Kidney (tissue), 14 donors: ENCODE measurements around the gene EFHD2. TPM values are rescaled to one million over a fixed set of nuclear protein-coding genes. Genes with fewer than 3 reads are reported as not detected.

ENCODE experiments used
- DNase-seq, 5 donors: peaks; one replicate each; pipeline ENCODE4 v3.0.0-alpha.2; 2013 to 2020
- FAIRE-seq: peaks from 2 replicates; lab custom pipeline; 2012; peaks lifted over from hg19 to GRCh38; lab: Jason Lieb, UNC
- H3K27ac ChIP-seq, 2 donors: one replicate each; pipeline ENCODE4 v1.7.0; 2013; ENCODE audit warnings: low read depth in 2 of 2, low read length in 2 of 2, inconsistent platforms in 1 of 2
- H3K27me3 ChIP-seq: one replicate; pipeline ENCODE4 v1.7.1; 2013; ENCODE audit warnings: low read length, inconsistent platforms; ENCODE audit not compliant: control insufficient read depth, insufficient read depth
- H3K36me3 ChIP-seq, 3 donors: one replicate each; pipeline versions ENCODE4 v1.7.0 to v1.7.1; 2013; ENCODE audit warnings: low read length in 3 of 3, control low read depth in 1 of 3, inconsistent platforms in 1 of 3; ENCODE audit not compliant: insufficient read depth in 3 of 3, control insufficient read depth in 2 of 3
- H3K4me1 ChIP-seq, 3 donors: one replicate each; pipeline versions ENCODE4 v1.7.0 to v1.7.1; 2013; ENCODE audit warnings: low read length in 3 of 3, inconsistent platforms in 1 of 3, low read depth in 1 of 3; ENCODE audit not compliant: control insufficient read depth in 2 of 3, insufficient read depth in 2 of 3
- H3K4me3 ChIP-seq, 3 donors: one replicate each; pipeline versions ENCODE4 v1.7.0 to v1.8.1; 2013; ENCODE audit warnings: low read length in 3 of 3, control low read depth in 1 of 3, inconsistent platforms in 1 of 3
- H3K9ac ChIP-seq, 3 donors: one replicate each; pipeline versions ENCODE4 v1.7.0 to v1.7.1; 2013; ENCODE audit warnings: low read length in 3 of 3, control low read depth in 1 of 3, inconsistent platforms in 1 of 3
- H3K9me3 ChIP-seq, 3 donors: one replicate each; pipeline versions ENCODE4 v1.7.0 to v1.7.1; 2013; ENCODE audit warnings: low read length in 3 of 3, control low read depth in 1 of 3, inconsistent platforms in 1 of 3; ENCODE audit not compliant: control insufficient read depth in 2 of 3, insufficient read depth in 1 of 3
- CTCF ChIP-seq: IDR thresholded peaks from 3 replicates; pipeline ENCODE4 v1.5.1; 2012; ENCODE audit warnings: mild to moderate bottlenecking, moderate library complexity, borderline replicate concordance; ENCODE audit not compliant: insufficient read depth; ENCODE audit errors: extremely low read depth
- intact Hi-C: fragments of 100-400 bp; cut with DNase I; formaldehyde crosslinking; loops from one replicate; pipeline ENCODE4 v1.11.1; 2022
- polyA plus RNA-seq: library from polyadenylated mRNA; stranded (reverse); fragments of 350-450 nt; fragmentation: Illumina TruSeq; extraction: RNeasy Lipid Tissue Mini Kit (QIAGEN cat#74804); gene quantifications from one replicate; pipeline ENCODE4 v1.2.3, GENCODE V29; 2014; ENCODE audit warnings: low read depth, low replicate concordance; ENCODE audit not compliant: insufficient read depth
- total RNA-seq: library from RNA; stranded (reverse); fragmentation: NEBNext Ultra II Directional; extraction: Animal tissue kit (Norgen Biotek cat#: 25700); gene quantifications from one replicate; pipeline ENCODE4 v1.2.1, GENCODE V29; 2021
- donor health status: control.
- donor health status: control.
- donor health status: control.
- donor health status: control.
- donor health status: control.
- donor health status: DM: yes; HTN: yes; CAD: no.
- donor health status: Normal renal cell carcinoma (clear cell type).

The EFHD2 gene
- total and polyA plus RNA-seq, 2 donors from 2014 or later: 20.2 to 37.5 TPM

- peak in 2 of 5 donors; percentile 73 to 83 for DNase-seq
- FAIRE-seq: no peak
- Histone ChIP-seq H3K9me3 (no peaks in the 10 kb centered on the region), H3K27ac (no peak overlapping the region), H3K36me3 (no peaks in the 10 kb centered on the region), H3K4me1 (peaks cover 0 to 8% (median 0%) of the 10 kb centered on the region in 3 donors), H3K9ac (peak overlapping the region in 2 of 3 donors; percentile 35 to 60), H3K4me3 (peak overlapping the region; percentile 42 to 73 (median 71)), H3K27me3 (no peaks in the 10 kb centered on the region)
- TF ChIP-seq CTCF: no peak
- intact Hi-C loops: no loop called here
Measured at GRCh38 chr1:15410223-15410883, 665 bp downstream of the EFHD2 start.

GRCh38 chr1:15410884-15411245, 1.2 kb downstream of the EFHD2 start:
- no peaks in the 10 kb centered on the region for H3K36me3 ChIP-seq
- peaks cover 0 to 9% (median 0%) of the 10 kb centered on the region in 3 donors for H3K4me1 ChIP-seq
- no peaks in the 10 kb centered on the region for H3K27me3 ChIP-seq
- no peaks in the 10 kb centered on the region for H3K9me3 ChIP-seq
- H3K9ac ChIP-seq: peak overlapping the region in 2 of 3 donors; percentile 35 to 60
- intact Hi-C loops: no loop called here
- FAIRE-seq (no peak), DNase-seq (peak in 1 of 5 donors; percentile 79)
- H3K4me3 ChIP-seq: peak overlapping the region; percentile 23 to 73 (median 71)
- TF ChIP-seq CTCF: no peak
- H3K27ac ChIP-seq: no peak overlapping the region

DNA sequence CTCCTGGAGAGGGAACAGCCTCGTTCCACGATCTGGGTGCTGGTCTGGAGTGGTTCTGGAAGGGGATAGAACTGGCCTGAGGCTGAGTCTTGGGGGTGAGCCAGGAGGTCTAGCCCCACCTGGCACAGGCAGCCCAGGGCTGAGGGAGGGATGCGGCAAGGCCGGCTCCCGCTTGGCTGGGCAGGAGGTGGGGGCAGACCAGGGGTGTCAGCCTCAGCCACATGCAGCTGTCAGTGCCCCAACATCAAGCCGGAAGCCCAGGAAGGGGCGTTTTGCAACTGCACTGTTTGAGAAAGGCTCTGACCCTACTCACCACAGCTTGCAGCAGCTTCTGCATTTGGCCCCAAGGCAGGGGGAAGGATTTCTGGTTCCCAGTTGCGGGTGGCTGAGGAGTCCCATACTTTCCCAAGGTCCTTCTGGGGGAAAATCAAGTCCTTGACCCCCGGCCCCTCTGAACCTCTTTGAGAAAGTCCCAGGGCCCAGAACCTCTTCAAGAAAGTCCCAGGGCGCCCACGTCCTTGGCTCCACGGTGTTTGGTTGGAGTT, 2.0 kb downstream of the EFHD2 start:
- no peak for FAIRE-seq
- Histone ChIP-seq H3K9ac (peak overlapping the region in 1 of 3 donors; percentile 60), H3K27ac (no peak overlapping the region), H3K36me3 (no peaks in the 10 kb centered on the region), H3K4me1 (peaks cover 0 to 12% (median 0%) of the 10 kb centered on the region in 3 donors), H3K4me3 (peak overlapping the region in 1 of 3 donors; percentile 71), H3K27me3 (no peaks in the 10 kb centered on the region), H3K9me3 (no peaks in the 10 kb centered on the region)
- peak in 4 of 5 donors; percentile 26 to 80 (median 42) for DNase-seq
- intact Hi-C loops: no loop called here
- TF ChIP-seq CTCF: no peak
